HG03108 (cell line): ENCODE data around the gene MEIS2.

Experiments used
- ATAC-seq: cut with Tn5 transposase; IDR thresholded peaks from one replicate; pipeline ENCODE4 v1.9.1; 2021; ENCODE audit warnings: moderate library complexity; ENCODE audit not compliant: unreplicated experiment

Gene MEIS2

GRCh38 chr15:36841193-36841592 is 259.2 kb downstream of the MEIS2 start:
- no peak for ATAC-seq
